Measurements from ENCODE around the gene TARM1. TPM values are rescaled to one million over a fixed set of nuclear protein-coding genes. Genes with fewer than 3 reads are reported as not detected.

Gene TARM1
- total RNA-seq, 1 experiment from 2014 or later: not detected

- peak; percentile 91 for DNase-seq (ENCODE audit: low read depth)
These were observed 45.7 kb downstream of the TARM1 start for GRCh38 chr19:54035215-54036178.

- DNase-seq (ENCODE audit: low read depth): peak; percentile 38
These were observed 50.1 kb downstream of the TARM1 start for GRCh38 chr19:54030895-54031586.

- DNase-seq (ENCODE audit: low read depth): peak; percentile 72
These were observed 51.2 kb downstream of the TARM1 start for GRCh38 chr19:54029930-54030490.

GRCh38 chr19:54029301-54029700 is 51.9 kb downstream of the TARM1 start:
- no peak for DNase-seq (ENCODE audit: low read depth)

GRCh38 chr19:54026656-54027055 is 54.5 kb downstream of the TARM1 start:
- no peak for DNase-seq (ENCODE audit: low read depth)

- no peak for DNase-seq (ENCODE audit: low read depth)
These were observed 56.5 kb downstream of the TARM1 start for GRCh38 chr19:54024660-54025059.

- DNase-seq (ENCODE audit: low read depth): no peak
These were observed 58.0 kb downstream of the TARM1 start for GRCh38 chr19:54023191-54023590.

- DNase-seq (ENCODE audit: low read depth): no peak
These were observed 59.2 kb downstream of the TARM1 start for GRCh38 chr19:54021932-54022331.

- no peak for DNase-seq (ENCODE audit: low read depth)
These were observed 59.8 kb downstream of the TARM1 start for GRCh38 chr19:54021363-54021762.

Other genes with a start within 250 kb of the TARM1 start
- 39.7 and 39.9 TPM in 2 replicates for gene MYADM, start 213.5 kb downstream of the TARM1 start, total RNA-seq (2014; rRNA removed)
- gene PRKCG, start 199.2 kb downstream of the TARM1 start, total RNA-seq (2014; rRNA removed): not detected in 2 replicates
- gene CACNG7, start 172.1 kb downstream of the TARM1 start, total RNA-seq (2014; rRNA removed): 0.13 and 0.23 TPM in 2 replicates
- under 0.01 and 0.06 TPM in 2 replicates for gene CACNG8, start 118.4 kb downstream of the TARM1 start, total RNA-seq (2014; rRNA removed)
- 0.17 TPM in 1 of 2 replicates, not detected in the other for gene CACNG6, start 89.7 kb downstream of the TARM1 start, total RNA-seq (2014; rRNA removed)
- not detected in 2 replicates for gene VSTM1, start 17.5 kb downstream of the TARM1 start, total RNA-seq (2014; rRNA removed)
- gene OSCAR, start 19.4 kb upstream of the TARM1 start, total RNA-seq (2014; rRNA removed): 0.23 and 1.5 TPM in 2 replicates
- gene NDUFA3, start 21.5 kb upstream of the TARM1 start, total RNA-seq (2014; rRNA removed): 29.4 and 85.0 TPM in 2 replicates
- 14.2 and 15.2 TPM in 2 replicates for gene TFPT, start 34.3 kb upstream of the TARM1 start, total RNA-seq (2014; rRNA removed)
- gene PRPF31, start 34.4 kb upstream of the TARM1 start, total RNA-seq (2014; rRNA removed): 84.4 and 84.8 TPM in 2 replicates
- gene CNOT3, start 56.4 kb upstream of the TARM1 start, total RNA-seq (2014; rRNA removed): 18.2 and 18.4 TPM in 2 replicates
- 5.2 and 9.2 TPM in 2 replicates for gene LENG1, start 78.4 kb upstream of the TARM1 start, total RNA-seq (2014; rRNA removed)
- gene TMC4, start 91.8 kb upstream of the TARM1 start, total RNA-seq (2014; rRNA removed): 0.40 and 0.51 TPM in 2 replicates
- gene MBOAT7, start 108.2 kb upstream of the TARM1 start, total RNA-seq (2014; rRNA removed): 123 and 192 TPM in 2 replicates
- gene TSEN34, start 109.9 kb upstream of the TARM1 start, total RNA-seq (2014; rRNA removed): 162 and 168 TPM in 2 replicates
- 1,535 and 1,605 TPM in 2 replicates for gene RPS9, start 119.5 kb upstream of the TARM1 start, total RNA-seq (2014; rRNA removed)
- not detected in 2 replicates for gene LILRB3, start 141.6 kb upstream of the TARM1 start, total RNA-seq (2014; rRNA removed)
- not detected in 2 replicates for gene LILRA6, start 161.4 kb upstream of the TARM1 start, total RNA-seq (2014; rRNA removed)
- gene LILRB5, start 175.9 kb upstream of the TARM1 start, total RNA-seq (2014; rRNA removed): not detected in 2 replicates
- not detected in 2 replicates for gene LILRB2, start 199.7 kb upstream of the TARM1 start, total RNA-seq (2014; rRNA removed)
- not detected in 2 replicates for gene LILRA5, start 231.8 kb upstream of the TARM1 start, total RNA-seq (2014; rRNA removed)

Measured in LHCN-M2 (cell line).